Lung (tissue), 12 donors: ENCODE measurements around the gene METTL17. TPM values are rescaled to one million over a fixed set of nuclear protein-coding genes. Genes with fewer than 3 reads are reported as not detected.

Experiments
- ATAC-seq: fragments of 200-7000 bp; cut with Tn5 transposase; one replicate; pipeline ENCODE4 v1.9.1; 2020; ENCODE audit warnings: moderate number of reproducible peaks; ENCODE audit not compliant: insufficient read depth, low FRiP score
- DNase-seq, 3 donors: peaks; one replicate each; pipeline ENCODE4 v3.0.0-alpha.2; 2013 to 2017
- H3K27ac ChIP-seq, 2 donors: one replicate each; pipeline ENCODE4 v1.5.1; 2013; ENCODE audit warnings: mild to moderate bottlenecking in 2 of 2, moderate library complexity in 2 of 2, control low read depth in 1 of 2, inconsistent platforms in 1 of 2, low read depth in 1 of 2, low read length in 1 of 2
- H3K27me3 ChIP-seq, 3 donors: one replicate each; pipeline ENCODE4 v1.5.1; 2013; ENCODE audit warnings: low read length in 2 of 3; ENCODE audit not compliant: control insufficient read depth in 3 of 3, insufficient read depth in 3 of 3
- H3K36me3 ChIP-seq, 4 donors: one replicate each; pipeline ENCODE4 v1.5.1; 2013; ENCODE audit warnings: low read length in 4 of 4, mild to moderate bottlenecking in 1 of 4, moderate library complexity in 1 of 4; ENCODE audit not compliant: control insufficient read depth in 4 of 4, insufficient read depth in 4 of 4
- H3K4me1 ChIP-seq, 5 donors: one replicate each; pipeline ENCODE4 v1.5.1; 2013; ENCODE audit warnings: low read length in 5 of 5, mild to moderate bottlenecking in 2 of 5, moderate library complexity in 1 of 5; ENCODE audit not compliant: control insufficient read depth in 5 of 5, insufficient read depth in 5 of 5
- H3K4me3 ChIP-seq: one replicate; pipeline ENCODE4 v1.5.1; 2013; ENCODE audit warnings: mild to moderate bottlenecking, control low read depth, moderate library complexity
- H3K9ac ChIP-seq, 2 donors: one replicate each; pipeline ENCODE4 v1.5.1; 2013; ENCODE audit warnings: low read length in 2 of 2, control low read depth in 1 of 2; ENCODE audit not compliant: insufficient read depth in 1 of 2
- H3K9me3 ChIP-seq, 4 donors: one replicate each; pipeline ENCODE4 v1.5.1; 2013; ENCODE audit warnings: low read length in 3 of 4, mild to moderate bottlenecking in 1 of 4, moderate library complexity in 1 of 4; ENCODE audit not compliant: control insufficient read depth in 4 of 4, insufficient read depth in 3 of 4
- WGBS, 2 donors: extraction: QIAGEN DNeasy Blood & Tissue Kit; methylation state at CpG; one replicate each; pipeline ENCODE4 v1.1.7; 2013; 5-methylcytosine and 5-hydroxymethylcytosine counted together
- polyA plus RNA-seq, 2 donors: library from polyadenylated mRNA; stranded (reverse); fragments of 200-250 nt; gene quantifications; one replicate each; pipeline ENCODE4 v1.2.1, GENCODE V29; 2013
- total RNA-seq, 2 donors: library from RNA; depleted of rRNA in 1 of 2; stranded (reverse); fragments of >200 nt in 1 of 2; gene quantifications; one replicate each; pipeline ENCODE4 v1.2.1, GENCODE V29; 2014 to 2021
- TF ChIP-seq, protein P1 (sequence below): IDR thresholded peaks from 2 replicates; pipeline ENCODE4 v1.5.1; 2012; ENCODE audit warnings: mild to moderate bottlenecking; ENCODE audit errors: control extremely low read depth, extremely low read depth
- donor health status: control.
- donor health status: control.
- donor health status: Bipolar disorder and iron deficiency.
- donor health status: healthy.
- donor health status: DM: yes; HTN: yes; CAD: no.

METTL17 gene
- total and polyA plus RNA-seq, 4 donors, result 51.2 to 67.1 (median 56.7) TPM

DNA sequence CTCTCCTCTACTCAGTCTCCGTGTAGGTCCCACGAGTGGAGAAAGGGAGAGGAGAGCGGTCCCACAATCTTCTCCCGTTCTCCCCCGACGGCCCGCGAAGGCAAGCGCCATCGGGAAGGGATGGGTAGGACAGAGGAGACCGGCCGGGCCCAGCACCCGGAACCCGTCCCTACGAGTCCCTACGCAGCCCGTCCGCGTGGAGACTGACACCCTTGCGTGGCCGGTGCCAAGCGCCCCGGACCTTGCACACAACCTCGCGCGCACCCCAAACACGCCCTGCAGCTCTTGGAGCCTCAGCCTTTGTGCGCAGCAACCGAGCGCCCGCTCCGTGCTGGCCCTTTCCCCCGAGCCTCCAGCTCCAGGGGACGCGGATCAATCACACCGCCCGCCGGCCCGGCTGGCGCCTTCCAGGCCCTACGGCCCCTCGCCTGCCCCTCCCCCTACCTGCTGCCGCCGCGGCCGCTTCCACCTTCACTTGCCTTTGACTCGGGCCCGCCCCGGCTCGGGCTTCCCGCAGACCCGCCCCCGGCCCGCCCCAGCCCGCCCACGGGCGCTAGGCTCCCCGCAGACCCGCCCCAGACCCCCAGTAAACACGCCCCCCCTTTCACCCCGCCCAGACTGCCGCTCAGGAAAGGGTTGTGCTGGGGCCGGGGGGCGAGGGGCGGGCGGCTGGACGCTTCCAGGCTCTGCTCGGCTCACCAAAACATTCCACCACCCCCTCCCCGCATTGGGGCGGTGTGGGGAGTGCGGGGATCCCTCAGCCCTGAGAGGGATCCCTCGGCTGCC, 35.0 kb downstream of the METTL17 start, which contains the start of gene NDRG2:
TSS of gene NDRG2 (minus strand) at position 477 of the 786 bp plus-strand sequence. CDS start 1,746 bp downstream, outside the sequence.
- Histone ChIP-seq H3K4me3 (peak within 1 kb of the TSS; percentile 75), H3K9me3 (no peaks in the 10 kb centered on the region)
- peak; percentile 82 to 90 (median 88) for DNase-seq

GRCh38 chr14:21025371-21026273, 35.8 kb downstream of the METTL17 start:
- Histone ChIP-seq H3K27ac (peak overlapping the region; percentile 82 to 90), H3K4me1 (peaks cover 7 to 24% (median 11%) of the 10 kb centered on the region in 5 donors), H3K9ac (peak overlapping the region in 1 of 2 donors; percentile 46)

More for the DNA sequence above, 35.0 kb downstream of the METTL17 start, which contains the start of gene NDRG2:
- peak within 1 kb of the TSS; percentile 55 to 71 for H3K9ac ChIP-seq
- peaks cover under 1 to 13% (median 8%) of the 10 kb centered on the region in 4 donors for H3K36me3 ChIP-seq
- WGBS, 2 donors, result 1% methylated on average over 57 to 72 of the region's 72 CpGs
- peaks cover 7 to 24% (median 13%) of the 10 kb centered on the region in 5 donors for H3K4me1 ChIP-seq
- no peaks in the 10 kb centered on the region for H3K27me3 ChIP-seq
- ATAC-seq, result peak; percentile 89
- H3K27ac ChIP-seq, result peak within 1 kb of the TSS; percentile 86 to 93
- TF ChIP-seq, protein P1, sequence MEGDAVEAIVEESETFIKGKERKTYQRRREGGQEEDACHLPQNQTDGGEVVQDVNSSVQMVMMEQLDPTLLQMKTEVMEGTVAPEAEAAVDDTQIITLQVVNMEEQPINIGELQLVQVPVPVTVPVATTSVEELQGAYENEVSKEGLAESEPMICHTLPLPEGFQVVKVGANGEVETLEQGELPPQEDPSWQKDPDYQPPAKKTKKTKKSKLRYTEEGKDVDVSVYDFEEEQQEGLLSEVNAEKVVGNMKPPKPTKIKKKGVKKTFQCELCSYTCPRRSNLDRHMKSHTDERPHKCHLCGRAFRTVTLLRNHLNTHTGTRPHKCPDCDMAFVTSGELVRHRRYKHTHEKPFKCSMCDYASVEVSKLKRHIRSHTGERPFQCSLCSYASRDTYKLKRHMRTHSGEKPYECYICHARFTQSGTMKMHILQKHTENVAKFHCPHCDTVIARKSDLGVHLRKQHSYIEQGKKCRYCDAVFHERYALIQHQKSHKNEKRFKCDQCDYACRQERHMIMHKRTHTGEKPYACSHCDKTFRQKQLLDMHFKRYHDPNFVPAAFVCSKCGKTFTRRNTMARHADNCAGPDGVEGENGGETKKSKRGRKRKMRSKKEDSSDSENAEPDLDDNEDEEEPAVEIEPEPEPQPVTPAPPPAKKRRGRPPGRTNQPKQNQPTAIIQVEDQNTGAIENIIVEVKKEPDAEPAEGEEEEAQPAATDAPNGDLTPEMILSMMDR, result no peak

DNA sequence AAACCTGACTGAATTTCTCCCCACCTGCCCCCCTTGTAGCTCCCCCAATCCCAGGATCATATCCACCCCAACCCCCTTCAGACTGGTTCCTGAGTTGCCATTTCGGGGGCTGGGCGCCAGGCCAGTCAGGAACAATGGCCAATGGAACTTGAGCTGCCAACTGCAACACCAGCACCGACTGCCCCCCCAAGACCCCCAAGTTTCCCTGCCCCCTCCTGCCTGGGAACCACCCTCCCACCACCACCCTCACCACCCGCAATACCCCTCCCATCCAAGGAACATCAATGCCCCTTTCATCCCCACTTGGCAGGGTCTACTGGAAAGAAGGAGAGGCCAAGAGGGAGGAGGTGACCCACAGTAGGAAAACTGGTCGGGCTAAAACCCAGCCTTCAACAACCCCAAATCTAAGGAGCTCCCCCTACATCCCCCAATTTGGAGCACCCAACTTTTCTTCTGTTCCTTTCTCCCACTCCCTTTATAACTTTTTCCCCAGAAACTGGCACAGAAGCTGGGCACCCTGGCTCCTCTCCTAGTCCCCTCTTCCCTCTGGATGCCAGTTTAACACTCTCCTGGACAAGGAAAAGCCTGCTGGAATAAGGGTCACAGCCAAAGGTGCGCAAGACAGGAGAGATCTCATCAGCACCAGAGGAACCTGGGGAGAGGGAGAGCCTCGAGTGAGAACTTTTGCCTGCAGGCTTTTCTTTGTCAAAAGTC, 36.7 kb downstream of the METTL17 start:
- ATAC-seq (no peak), DNase-seq (peak in 1 of 3 donors; percentile 19)
- Histone ChIP-seq H3K4me1 (peaks cover 7 to 24% (median 11%) of the 10 kb centered on the region in 5 donors), H3K36me3 (peaks cover 0 to 4% (median under 1%) of the 10 kb centered on the region in 4 donors), H3K27ac (peak overlapping the region in 1 of 2 donors; percentile 86), H3K9ac (no peak overlapping the region), H3K9me3 (no peaks in the 10 kb centered on the region), H3K4me3 (no peak overlapping the region), H3K27me3 (no peaks in the 10 kb centered on the region)
- TF ChIP-seq, protein P1, result no peak
- WGBS, 2 donors, result 71 to 79% methylated on average over 7 of the region's 7 CpGs

More at GRCh38 chr14:21025371-21026273, 35.8 kb downstream of the METTL17 start:
- ATAC-seq, result no peak
- Histone ChIP-seq H3K36me3 (peaks cover 0 to 12% (median 6%) of the 10 kb centered on the region in 4 donors), H3K27me3 (no peaks in the 10 kb centered on the region), H3K9me3 (no peaks in the 10 kb centered on the region), H3K4me3 (peak overlapping the region; percentile 54)
- peak; percentile 64 to 80 (median 72) for DNase-seq
- 8% methylated on average over 57 to 58 of the region's 58 CpGs for WGBS, 2 donors
- TF ChIP-seq, protein P1, result no peak
